ENCODE measurements around the gene TNS3.

DNA sequence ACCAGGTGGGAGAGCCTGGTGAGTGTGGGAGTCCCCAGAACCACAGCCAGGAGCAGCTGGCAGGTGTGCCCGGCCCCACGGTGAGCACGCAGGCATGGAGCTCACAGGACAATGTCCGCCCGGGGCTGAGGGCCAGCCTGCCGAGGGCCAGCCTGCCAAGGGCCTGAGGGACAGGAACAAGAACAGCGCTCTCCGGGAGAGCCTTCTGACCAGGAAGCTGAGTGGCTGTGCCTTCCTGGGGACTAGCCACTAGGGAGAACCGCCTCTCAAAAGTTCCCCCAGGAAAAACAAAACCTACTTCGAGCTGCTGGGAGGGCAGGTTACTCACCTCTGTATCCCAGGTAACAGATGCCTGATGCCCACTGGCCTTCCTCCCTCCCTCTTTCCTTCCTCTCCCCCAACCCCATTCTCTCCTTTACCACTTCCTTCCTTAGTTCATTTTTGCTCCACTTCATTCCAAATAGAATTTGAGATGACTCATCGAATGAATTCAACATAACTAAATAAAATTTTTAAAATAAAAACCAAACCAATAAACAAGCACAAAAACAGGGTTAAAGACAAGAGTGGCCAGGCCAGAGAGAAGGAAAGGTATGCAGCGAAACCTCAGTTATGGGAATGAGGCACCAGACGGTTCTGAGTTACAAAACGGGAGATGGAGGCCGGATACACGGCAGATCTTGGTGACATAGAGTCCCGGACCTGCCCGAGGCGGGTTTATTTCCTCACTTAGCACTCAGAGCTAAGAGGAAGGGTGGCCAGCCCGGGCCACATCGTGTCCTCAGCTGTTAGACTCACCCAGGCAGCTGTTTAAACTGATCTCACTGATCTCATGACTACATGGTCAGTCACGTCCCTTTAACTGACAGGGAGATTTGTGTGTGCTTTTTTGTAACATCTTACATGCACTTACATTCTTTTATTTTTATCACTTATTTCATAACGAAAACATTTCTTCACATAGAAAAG is 128.5 kb downstream of the TNS3 start:
- TF ChIP-seq POLR2A (IDR thresholded peaks at IDR 0.05; ENCODE audit: insufficient read depth in 1 of 2, low read depth in 2 of 2, low read length in 2 of 2): no peak
- no peak for TF ChIP-seq RAD21 (CRISPR knock-in tag; IDR thresholded peaks at IDR 0.05)
- TF ChIP-seq, protein P1, sequence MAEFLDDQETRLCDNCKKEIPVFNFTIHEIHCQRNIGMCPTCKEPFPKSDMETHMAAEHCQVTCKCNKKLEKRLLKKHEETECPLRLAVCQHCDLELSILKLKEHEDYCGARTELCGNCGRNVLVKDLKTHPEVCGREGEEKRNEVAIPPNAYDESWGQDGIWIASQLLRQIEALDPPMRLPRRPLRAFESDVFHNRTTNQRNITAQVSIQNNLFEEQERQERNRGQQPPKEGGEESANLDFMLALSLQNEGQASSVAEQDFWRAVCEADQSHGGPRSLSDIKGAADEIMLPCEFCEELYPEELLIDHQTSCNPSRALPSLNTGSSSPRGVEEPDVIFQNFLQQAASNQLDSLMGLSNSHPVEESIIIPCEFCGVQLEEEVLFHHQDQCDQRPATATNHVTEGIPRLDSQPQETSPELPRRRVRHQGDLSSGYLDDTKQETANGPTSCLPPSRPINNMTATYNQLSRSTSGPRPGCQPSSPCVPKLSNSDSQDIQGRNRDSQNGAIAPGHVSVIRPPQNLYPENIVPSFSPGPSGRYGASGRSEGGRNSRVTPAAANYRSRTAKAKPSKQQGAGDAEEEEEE (CRISPR knock-in tag; IDR thresholded peaks at IDR 0.05; ENCODE audit: borderline replicate concordance): no peak
- TF ChIP-seq ZNF343 (CRISPR knock-in tag; IDR thresholded peaks at IDR 0.05): no peak
- TF ChIP-seq RERE (CRISPR knock-in tag; IDR thresholded peaks at IDR 0.05; ENCODE audit: low read depth): no peak

All from HepG2 (cell line).